ENCODE results near the gene SEL1L2.

GRCh38 chr20:13855613-13856012, 134.8 kb downstream of the SEL1L2 start:
- TF ChIP-seq EZH2phosphoT487 (IDR thresholded peaks at IDR 0.05; ENCODE audit: low read length) (no peak), CTCF (IDR thresholded peaks at IDR 0.05; ENCODE audit: low read length) (no peak), EZH2 (optimal IDR thresholded peaks at IDR 0.05; ENCODE audit: low read depth, low read length) (no peak)
